ENCODE measurements around the gene MGA.

MGA gene

DNA sequence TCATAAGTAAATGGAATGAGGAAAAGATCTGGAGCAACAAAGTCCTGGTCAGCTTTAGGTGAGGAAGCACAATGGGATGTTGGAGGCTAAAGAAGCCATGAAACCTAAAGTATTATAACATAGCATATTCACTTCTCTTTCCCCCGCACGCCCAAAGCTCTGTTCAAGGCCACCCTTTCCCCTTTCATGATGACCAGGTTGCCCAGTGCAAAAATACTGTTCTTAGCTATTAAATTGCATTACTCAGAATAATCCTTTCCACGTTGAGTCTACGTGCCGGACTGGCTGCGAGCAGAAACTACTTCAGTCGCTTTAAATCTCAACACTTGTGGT is 113.5 kb downstream of the MGA start:
- TF ChIP-seq POLR2AphosphoS5 (IDR thresholded peaks at IDR 0.05; ENCODE audit: low read depth) (no peak), GABPA (IDR thresholded peaks at IDR 0.05; ENCODE audit: low read depth) (no peak), SPI1 (IDR thresholded peaks at IDR 0.05; ENCODE audit: borderline replicate concordance, low read depth) (no peak)
- TF ChIP-seq, protein P1, sequence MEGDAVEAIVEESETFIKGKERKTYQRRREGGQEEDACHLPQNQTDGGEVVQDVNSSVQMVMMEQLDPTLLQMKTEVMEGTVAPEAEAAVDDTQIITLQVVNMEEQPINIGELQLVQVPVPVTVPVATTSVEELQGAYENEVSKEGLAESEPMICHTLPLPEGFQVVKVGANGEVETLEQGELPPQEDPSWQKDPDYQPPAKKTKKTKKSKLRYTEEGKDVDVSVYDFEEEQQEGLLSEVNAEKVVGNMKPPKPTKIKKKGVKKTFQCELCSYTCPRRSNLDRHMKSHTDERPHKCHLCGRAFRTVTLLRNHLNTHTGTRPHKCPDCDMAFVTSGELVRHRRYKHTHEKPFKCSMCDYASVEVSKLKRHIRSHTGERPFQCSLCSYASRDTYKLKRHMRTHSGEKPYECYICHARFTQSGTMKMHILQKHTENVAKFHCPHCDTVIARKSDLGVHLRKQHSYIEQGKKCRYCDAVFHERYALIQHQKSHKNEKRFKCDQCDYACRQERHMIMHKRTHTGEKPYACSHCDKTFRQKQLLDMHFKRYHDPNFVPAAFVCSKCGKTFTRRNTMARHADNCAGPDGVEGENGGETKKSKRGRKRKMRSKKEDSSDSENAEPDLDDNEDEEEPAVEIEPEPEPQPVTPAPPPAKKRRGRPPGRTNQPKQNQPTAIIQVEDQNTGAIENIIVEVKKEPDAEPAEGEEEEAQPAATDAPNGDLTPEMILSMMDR (IDR thresholded peaks at IDR 0.05; ENCODE audit: insufficient read depth, low read length): no peak
- TF ChIP-seq, protein P2, sequence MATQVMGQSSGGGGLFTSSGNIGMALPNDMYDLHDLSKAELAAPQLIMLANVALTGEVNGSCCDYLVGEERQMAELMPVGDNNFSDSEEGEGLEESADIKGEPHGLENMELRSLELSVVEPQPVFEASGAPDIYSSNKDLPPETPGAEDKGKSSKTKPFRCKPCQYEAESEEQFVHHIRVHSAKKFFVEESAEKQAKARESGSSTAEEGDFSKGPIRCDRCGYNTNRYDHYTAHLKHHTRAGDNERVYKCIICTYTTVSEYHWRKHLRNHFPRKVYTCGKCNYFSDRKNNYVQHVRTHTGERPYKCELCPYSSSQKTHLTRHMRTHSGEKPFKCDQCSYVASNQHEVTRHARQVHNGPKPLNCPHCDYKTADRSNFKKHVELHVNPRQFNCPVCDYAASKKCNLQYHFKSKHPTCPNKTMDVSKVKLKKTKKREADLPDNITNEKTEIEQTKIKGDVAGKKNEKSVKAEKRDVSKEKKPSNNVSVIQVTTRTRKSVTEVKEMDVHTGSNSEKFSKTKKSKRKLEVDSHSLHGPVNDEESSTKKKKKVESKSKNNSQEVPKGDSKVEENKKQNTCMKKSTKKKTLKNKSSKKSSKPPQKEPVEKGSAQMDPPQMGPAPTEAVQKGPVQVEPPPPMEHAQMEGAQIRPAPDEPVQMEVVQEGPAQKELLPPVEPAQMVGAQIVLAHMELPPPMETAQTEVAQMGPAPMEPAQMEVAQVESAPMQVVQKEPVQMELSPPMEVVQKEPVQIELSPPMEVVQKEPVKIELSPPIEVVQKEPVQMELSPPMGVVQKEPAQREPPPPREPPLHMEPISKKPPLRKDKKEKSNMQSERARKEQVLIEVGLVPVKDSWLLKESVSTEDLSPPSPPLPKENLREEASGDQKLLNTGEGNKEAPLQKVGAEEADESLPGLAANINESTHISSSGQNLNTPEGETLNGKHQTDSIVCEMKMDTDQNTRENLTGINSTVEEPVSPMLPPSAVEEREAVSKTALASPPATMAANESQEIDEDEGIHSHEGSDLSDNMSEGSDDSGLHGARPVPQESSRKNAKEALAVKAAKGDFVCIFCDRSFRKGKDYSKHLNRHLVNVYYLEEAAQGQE (IDR thresholded peaks at IDR 0.05; ENCODE audit: insufficient replicate concordance, low read depth): no peak
- no peak for DNase-seq (ENCODE audit: low read depth in 1 of 2, low spot score in 1 of 2)
- Histone ChIP-seq H3K27me3 (ENCODE audit: insufficient read depth, poor library complexity, severe bottlenecking) (no peaks in the 10 kb centered on the region), H3K4me3 (replicated peaks; ENCODE audit: insufficient read depth, low read length) (peak overlapping the region; percentile 41), H3K27ac (replicated peaks) (peak overlapping the region; percentile 65)

DNA sequence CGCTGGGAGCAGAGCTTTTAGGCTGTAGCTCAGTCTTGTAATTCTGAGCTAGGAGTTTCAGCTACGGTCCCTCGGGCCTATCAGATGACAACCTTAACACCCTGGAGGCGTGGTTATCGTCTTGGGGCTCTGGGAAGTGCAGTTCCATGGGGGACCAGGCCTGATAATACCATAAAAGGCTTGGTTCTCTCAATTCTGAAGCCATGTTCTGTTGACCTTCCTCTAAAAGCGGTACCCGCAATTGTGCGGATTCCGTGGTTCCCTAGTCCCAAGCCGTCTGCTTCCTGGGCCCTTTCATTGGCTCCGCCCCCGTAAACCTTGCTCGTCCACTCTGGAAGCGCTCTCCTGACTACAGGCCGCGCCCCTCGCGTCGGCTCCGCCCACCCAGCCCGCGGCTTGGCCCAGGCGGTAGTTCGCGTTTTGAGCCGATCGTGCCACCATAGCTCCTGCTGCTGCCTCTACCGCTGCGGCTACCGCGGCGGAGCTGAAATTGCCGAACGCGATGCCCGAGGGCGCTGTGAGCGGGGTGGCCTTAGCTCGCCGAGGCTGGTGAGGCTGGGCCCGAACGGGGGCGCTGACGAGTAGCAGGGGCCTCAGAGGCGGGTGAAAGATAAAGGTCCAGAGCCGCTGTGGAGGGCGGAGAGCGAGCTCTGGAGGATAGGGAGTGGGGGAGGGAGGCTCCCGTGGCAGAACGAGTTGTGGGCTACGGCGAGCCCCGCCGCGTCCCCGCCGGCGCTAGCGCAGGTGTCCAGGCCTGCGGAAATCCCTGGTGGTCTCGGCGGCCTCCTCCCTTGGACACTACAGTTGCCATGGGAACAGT is 114.1 kb downstream of the MGA start, which contains the start of gene MAPKBP1:
MAPKBP1 (plus strand) TSS at position 423 of the 820 bp plus-strand sequence. CDS start 792 bp downstream, outside the sequence.
- Histone ChIP-seq H3K27me3 (ENCODE audit: insufficient read depth, poor library complexity, severe bottlenecking) (no peaks in the 10 kb centered on the region), H3K4me3 (replicated peaks; ENCODE audit: insufficient read depth, low read length) (peak within 1 kb of the TSS; percentile 94), H3K27ac (replicated peaks) (peak within 1 kb of the TSS; percentile 65)
- TF ChIP-seq, protein P1 (IDR thresholded peaks at IDR 0.05; ENCODE audit: insufficient read depth, low read length): peak; percentile 49
- peak; percentile 83; the same call in 1 of the 2 replicates for TF ChIP-seq POLR2AphosphoS5 (IDR thresholded peaks at IDR 0.05; ENCODE audit: low read depth)
- peak; percentile 38; the same call in 1 of the 2 replicates for TF ChIP-seq SPI1 (IDR thresholded peaks at IDR 0.05; ENCODE audit: borderline replicate concordance, low read depth)
- TF ChIP-seq, protein P2 (IDR thresholded peaks at IDR 0.05; ENCODE audit: insufficient replicate concordance, low read depth): peak; percentile 39
- 0 out of 2 replicates have a peak, but pooled peaks have one; percentile 19 for TF ChIP-seq GABPA (IDR thresholded peaks at IDR 0.05; ENCODE audit: low read depth)
- DNase-seq (ENCODE audit: low read depth in 1 of 2, low spot score in 1 of 2): peak; percentile 98 to 99

DNA sequence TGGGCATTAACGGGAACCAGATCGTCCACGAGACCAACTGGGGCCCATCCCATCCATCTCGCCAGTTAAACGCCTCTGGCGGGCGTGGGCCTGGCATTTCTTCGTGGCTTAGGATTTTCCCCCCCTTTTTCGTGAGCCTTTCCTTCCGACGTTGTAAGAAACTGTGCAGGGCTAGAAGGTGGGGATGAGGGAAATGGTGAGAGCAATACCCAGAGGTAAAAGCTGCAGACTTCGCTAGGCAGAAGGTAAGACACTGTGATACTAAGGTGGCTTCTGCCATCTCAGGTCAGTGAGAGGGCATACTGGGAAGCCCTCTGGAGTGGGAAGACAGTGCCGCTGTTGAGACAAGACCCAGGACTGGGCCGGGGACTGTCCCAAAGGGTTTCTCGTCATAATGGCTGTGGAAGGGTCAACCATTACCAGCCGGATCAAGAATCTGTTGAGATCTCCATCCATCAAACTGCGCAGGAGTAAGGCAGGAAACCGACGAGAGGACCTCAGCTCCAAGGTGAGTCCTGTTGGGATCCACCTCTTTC is 114.7 kb downstream of the MGA start:
- peak overlapping the region; percentile 94 for H3K4me3 ChIP-seq (replicated peaks; ENCODE audit: insufficient read depth, low read length)
- TF ChIP-seq, protein P1 (IDR thresholded peaks at IDR 0.05; ENCODE audit: insufficient read depth, low read length): no peak
- TF ChIP-seq GABPA (IDR thresholded peaks at IDR 0.05; ENCODE audit: low read depth) (no peak), SPI1 (IDR thresholded peaks at IDR 0.05; ENCODE audit: borderline replicate concordance, low read depth) (no peak), POLR2AphosphoS5 (IDR thresholded peaks at IDR 0.05; ENCODE audit: low read depth) (no peak)
- TF ChIP-seq, protein P2 (IDR thresholded peaks at IDR 0.05; ENCODE audit: insufficient replicate concordance, low read depth): no peak
- peak overlapping the region; percentile 65 for H3K27ac ChIP-seq (replicated peaks)
- DNase-seq (ENCODE audit: low read depth in 1 of 2, low spot score in 1 of 2): peak in 1 of 2 experiments; percentile 4
- no peaks in the 10 kb centered on the region for H3K27me3 ChIP-seq (ENCODE audit: insufficient read depth, poor library complexity, severe bottlenecking)

Measured in HL-60 (cell line).